GM12878 (cell line): ENCODE results near the gene RERE. TPM values are rescaled to one million over a fixed set of nuclear protein-coding genes. Genes with fewer than 3 reads are reported as not detected.

Experiments
- ATAC-seq: fragments of 200-7000 bp; cut with Tn5 transposase; 3 replicates; pipeline ENCODE4 v1.9.1; 2020; ENCODE audit warnings: mild to moderate bottlenecking, moderate library complexity
- BruUV-seq: library from RNA; stranded (reverse); fragments of 400-500 nt; replicated peaks from 2 replicates; lab custom pipeline; 2021; lab: Mats Ljungman, UMichigan
- CTCF ChIA-PET: fragments of 300-600 bp; sonication (Branson Sonifier 250); formaldehyde crosslinking; extraction: SDS; loops from one replicate; lab custom pipeline; 2021; ENCODE audit warnings: inconsistent platforms; lab: Yijun Ruan, JAX
- POLR2A ChIA-PET: fragments of 350-600 bp; formaldehyde crosslinking; extraction: SDS; loops from one replicate; lab custom pipeline; 2021; ENCODE audit warnings: inconsistent platforms; lab: Charles Lee
- RAD21 ChIA-PET: fragments of 300-600 bp; sonication (Branson Sonifier 250); formaldehyde crosslinking; loops from one replicate; lab custom pipeline; 2023; ENCODE audit warnings: antibody characterized with exemption; ENCODE audit not compliant: unreplicated experiment; lab: Charles Lee
- SMC1A ChIA-PET: fragments of 300-600 bp; sonication (Branson Sonifier 250); formaldehyde crosslinking; loops from one replicate; lab custom pipeline; 2023; ENCODE audit not compliant: unreplicated experiment, uncharacterized antibody; lab: Charles Lee
- DNase-seq: peaks from one replicate; pipeline ENCODE4 v3.0.0-alpha.2; 2011; ENCODE audit warnings: low read depth, low spot score
- FAIRE-seq: peaks from 3 replicates; lab custom pipeline; 2011; peaks lifted over from hg19 to GRCh38; lab: Jason Lieb, UNC
- H2AFZ ChIP-seq: 2 replicates; pipeline ENCODE4 v1.6.0; 2011; ENCODE audit warnings: low read depth, low read length, control low read depth; ENCODE audit not compliant: control insufficient read depth
- H3K27ac ChIP-seq: 2 replicates; pipeline ENCODE4 v1.5.1; 2011; ENCODE audit warnings: control low read depth; ENCODE audit not compliant: control insufficient read depth, insufficient read depth
- H3K27me3 ChIP-seq, 2 experiments: replicated peaks in 1 of 2; 2 replicates each; pipeline versions ENCODE4 v1.6.0 to v1.6.1; 2011; ENCODE audit warnings: low read length in 1 of 2; ENCODE audit not compliant: control insufficient read depth in 2 of 2, insufficient read depth in 2 of 2
- H3K36me3 ChIP-seq, 2 experiments: 2 replicates each; pipeline ENCODE4 v1.5.1; 2011; ENCODE audit warnings: low read length in 1 of 2; ENCODE audit not compliant: control insufficient read depth in 2 of 2, insufficient read depth in 2 of 2
- H3K4me1 ChIP-seq: 2 replicates; pipeline ENCODE4 v1.6.1; 2011; ENCODE audit warnings: mild to moderate bottlenecking, low read length, moderate library complexity, mixed read lengths; ENCODE audit not compliant: control insufficient read depth, insufficient read depth
- H3K4me2 ChIP-seq: 2 replicates; pipeline ENCODE4 v1.6.0; 2011; ENCODE audit warnings: control low read depth; ENCODE audit not compliant: control insufficient read depth, insufficient read depth
- H3K4me3 ChIP-seq: fragments of 200-600 bp; sonication (generic); 2 replicates; pipeline ENCODE4 v1.5.1; 2016
- H3K79me2 ChIP-seq: 2 replicates; pipeline ENCODE4 v1.6.0; 2011; ENCODE audit warnings: low read length; ENCODE audit not compliant: control insufficient read depth, insufficient read depth
- H3K9ac ChIP-seq: 2 replicates; pipeline ENCODE4 v1.8.0; 2011; ENCODE audit warnings: low read length, control low read depth, mixed read lengths; ENCODE audit not compliant: control insufficient read depth, insufficient read depth
- H3K9me3 ChIP-seq: replicated peaks from 3 replicates; pipeline ENCODE4 v1.5.1; 2011; ENCODE audit warnings: mild to moderate bottlenecking, low read length; ENCODE audit not compliant: control insufficient read depth, insufficient read depth
- H4K20me1 ChIP-seq: 2 replicates; pipeline ENCODE4 v1.6.0; 2011; ENCODE audit not compliant: control insufficient read depth, insufficient read depth
- ATF2 ChIP-seq: IDR thresholded peaks from 2 replicates; pipeline ENCODE4 v1.6.1; 2012; ENCODE audit warnings: low read length, inconsistent platforms
- CBX3 ChIP-seq: fragments of 200-600 bp; sonication (generic); IDR thresholded peaks from 2 replicates; pipeline ENCODE4 v1.6.1; 2016; ENCODE audit warnings: low read depth, borderline replicate concordance
- CEBPB ChIP-seq, 2 experiments: fragments of 150-350 bp in 1 of 2; IDR thresholded peaks; 2 replicates each; pipeline ENCODE4 v1.6.1; 2012 to 2014; ENCODE audit warnings: low read depth in 2 of 2, low read length in 2 of 2, borderline replicate concordance in 1 of 2, inconsistent platforms in 1 of 2
- CHD1 ChIP-seq: IDR thresholded peaks from 2 replicates; pipeline ENCODE4 v1.6.1; 2012; ENCODE audit warnings: low read depth, low read length, improper control_type of control experiment
- CHD2 ChIP-seq: IDR thresholded peaks from 2 replicates; pipeline ENCODE4 v1.6.1; 2011; ENCODE audit warnings: low read depth, low read length, improper control_type of control experiment, borderline replicate concordance
- E4F1 ChIP-seq: fragments of 450-650 bp; IDR thresholded peaks from 2 replicates; pipeline ENCODE4 v1.6.1; 2018; ENCODE audit warnings: borderline replicate concordance, mild to moderate bottlenecking; ENCODE audit not compliant: partially characterized antibody
- MEF2A ChIP-seq: IDR thresholded peaks from 2 replicates; pipeline ENCODE4 v1.6.1; 2011; ENCODE audit warnings: low read depth, mild to moderate bottlenecking, low read length, moderate library complexity; ENCODE audit not compliant: insufficient read depth
- MEF2B ChIP-seq: fragments of 450-650 bp; IDR thresholded peaks from 2 replicates; pipeline ENCODE4 v1.6.1; 2018; ENCODE audit warnings: mild to moderate bottlenecking, moderate library complexity; ENCODE audit not compliant: partially characterized antibody, poor library complexity, severe bottlenecking
- NR2F1 ChIP-seq: fragments of 450-650 bp; conservative IDR thresholded peaks from 2 replicates; pipeline ENCODE4 v1.6.1; 2017; ENCODE audit warnings: mild to moderate bottlenecking
- SUZ12 ChIP-seq: fragments of 200-600 bp; sonication (generic); IDR thresholded peaks from one replicate; pipeline ENCODE4 v1.6.1; 2018; ENCODE audit warnings: antibody characterized with exemption, mild to moderate bottlenecking; ENCODE audit not compliant: unreplicated experiment
- ZBTB4 ChIP-seq: fragments of 450-650 bp; formaldehyde crosslinking; IDR thresholded peaks from 2 replicates; pipeline ENCODE4 v1.4.0; 2022; ENCODE audit warnings: mild to moderate bottlenecking, moderate library complexity
- WGBS: methylation state at CpG from one replicate; pipeline ENCODE4 v1.1.6; 2016; ENCODE audit warnings: low lambda C conversion rate; ENCODE audit not compliant: insufficient replicate concordance, insufficient coverage; ENCODE audit errors: missing lambda C conversion rate; 5-methylcytosine and 5-hydroxymethylcytosine counted together
- in situ Hi-C: fragments of 300-500 bp; cut with MboI; formaldehyde crosslinking; loops from 9 replicates; pipeline ENCODE4 v1.14.3; 2018; ENCODE audit warnings: mixed read lengths
- intact Hi-C: fragments of 100-400 bp; cut with micrococcal nuclease; formaldehyde crosslinking; loops from one replicate; pipeline ENCODE4 v1.14.2; 2022; ENCODE audit not compliant: unreplicated experiment
- polyA plus RNA-seq, 11 experiments: library from polyadenylated mRNA; depleted of rRNA in 4 of 11; unstranded in 6 of 11; stranded (reverse) in 5 of 11; fragments of >200 nt; fragmentation: Nextera tagmentation in 4 of 11; fragmentation: Illumina TruSeq in 1 of 11; extraction: Ambion mirVana in 4 of 11; extraction: Trizol in 1 of 11; gene quantifications; 1 replicate in 1 of 11; 2 replicates in 10 of 11; pipeline versions ENCODE4 v1.2.1 to v1.2.3, GENCODE V29; 2011 to 2016; ENCODE audit warnings: inconsistent platforms in 2 of 11, missing spikeins in 2 of 11, low read depth in 1 of 11
- total RNA-seq, 4 experiments: library from RNA; depleted of rRNA in 3 of 4; stranded (reverse); fragments of >200 nt in 3 of 4; fragmentation: Illumina TruSeq in 1 of 4; extraction: Trizol in 1 of 4; gene quantifications; 2 replicates each; pipeline versions ENCODE4 v1.2.1 to v1.2.3, GENCODE V29; 2013 to 2021
- TF ChIP-seq, protein P1 (sequence below): IDR thresholded peaks from 2 replicates; pipeline ENCODE4 v1.6.1; 2011; ENCODE audit warnings: mild to moderate bottlenecking, low read depth, low read length, moderate library complexity; ENCODE audit not compliant: insufficient replicate concordance

The RERE gene
- total and polyA plus RNA-seq, 10 of the 15 experiments (the other 5 are each of a cell fraction or from before 2014, with no cell fraction given) = 5.2 to 60.5 (median 20.2) TPM

DNA sequence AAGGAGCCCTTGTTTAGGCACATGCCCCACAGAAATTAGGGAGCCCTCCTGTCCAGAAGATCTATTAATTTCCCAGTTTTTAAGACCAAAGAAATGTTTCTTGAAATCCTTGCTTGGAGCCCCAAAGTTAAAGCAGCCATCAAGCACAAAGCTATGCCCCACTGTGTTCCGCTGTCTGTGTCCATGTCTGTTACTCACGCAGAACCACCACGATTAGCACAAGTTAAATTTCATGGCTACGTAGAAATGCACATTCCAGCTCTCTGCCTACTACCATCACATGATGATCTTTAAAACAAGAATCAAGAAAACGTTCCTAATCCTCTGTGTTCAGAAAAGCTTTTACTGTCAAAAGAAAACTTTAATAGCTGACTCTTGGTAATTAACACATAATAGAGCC, 238.5 kb downstream of the RERE start:
- H3K9ac ChIP-seq = no peak overlapping the region
- DNase-seq (no peak), FAIRE-seq (no peak), ATAC-seq (no peak)
- intact Hi-C loops (no loop called here), in situ Hi-C loops (no loop called here)
- ChIA-PET SMC1A (interaction anchor here (0.5 to 2.9 kb wide), 11 partner anchors 9 to 340 kb away, joined by 3 to 17 read pairs (median 4); no protein-coding TSS in a partner anchor), CTCF (interaction anchor here (0.6 to 1.9 kb wide), 11 partner anchors 10 to 270 kb away, joined by 3 to 8 read pairs (median 4); no protein-coding TSS in a partner anchor), POLR2A (interaction anchor here (0.9 to 1.2 kb wide), 2 partner anchors 18 to 130 kb away, joined by 3 read pairs; no protein-coding TSS in a partner anchor), RAD21 (interaction anchor here (1.2 to 2.1 kb wide), 2 partner anchors 16 to 61 kb away, joined by 3 to 6 read pairs; no protein-coding TSS in a partner anchor)
- H3K9me3 ChIP-seq = no peaks in the 10 kb centered on the region
- H4K20me1 ChIP-seq = no peaks in the 10 kb centered on the region
- H2AFZ ChIP-seq = no peak overlapping the region
- H3K4me3 ChIP-seq = no peak overlapping the region
- H3K79me2 ChIP-seq = no peaks in the 10 kb centered on the region; the same call in 1 of the 2 replicates
- WGBS = over 99% methylated on average over 5 of the region's 5 CpGs
- BruUV-seq = no TSS peak
- H3K36me3 ChIP-seq = no peaks in the 10 kb centered on the region
- H3K27ac ChIP-seq = no peak overlapping the region
- H3K4me1 ChIP-seq = no peaks in the 10 kb centered on the region
- H3K27me3 ChIP-seq = no peaks in the 10 kb centered on the region
- H3K4me2 ChIP-seq = no peak overlapping the region
- TF ChIP-seq, protein P1, sequence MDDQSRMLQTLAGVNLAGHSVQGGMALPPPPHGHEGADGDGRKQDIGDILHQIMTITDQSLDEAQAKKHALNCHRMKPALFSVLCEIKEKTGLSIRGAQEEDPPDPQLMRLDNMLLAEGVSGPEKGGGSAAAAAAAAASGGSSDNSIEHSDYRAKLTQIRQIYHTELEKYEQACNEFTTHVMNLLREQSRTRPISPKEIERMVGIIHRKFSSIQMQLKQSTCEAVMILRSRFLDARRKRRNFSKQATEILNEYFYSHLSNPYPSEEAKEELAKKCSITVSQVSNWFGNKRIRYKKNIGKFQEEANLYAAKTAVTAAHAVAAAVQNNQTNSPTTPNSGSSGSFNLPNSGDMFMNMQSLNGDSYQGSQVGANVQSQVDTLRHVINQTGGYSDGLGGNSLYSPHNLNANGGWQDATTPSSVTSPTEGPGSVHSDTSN = no peak
- no peak for TF ChIP-seq CEBPB (IDR thresholded peaks at IDR 0.05; ENCODE audit: borderline replicate concordance in 1 of 2, low read depth in 2 of 2, low read length in 2 of 2)
- TF ChIP-seq ZBTB4 (CRISPR knock-in tag) = no peak
- no peak for TF ChIP-seq CHD1
- no peak for TF ChIP-seq MEF2A
- no peak for TF ChIP-seq SUZ12
- no peak for TF ChIP-seq CHD2
- TF ChIP-seq NR2F1 = no peak
- TF ChIP-seq E4F1 = no peak
- no peak for TF ChIP-seq CBX3
- TF ChIP-seq ATF2 = no peak
- no peak for TF ChIP-seq MEF2B
